Tibial nerve (tissue), 4 donors: ENCODE measurements around the gene ITGA11. TPM values are rescaled to one million over a fixed set of nuclear protein-coding genes. Genes with fewer than 3 reads are reported as not detected.

ENCODE experiments used
- DNase-seq, 2 donors: peaks; one replicate each; pipeline ENCODE4 v3.0.0-alpha.2; 2019; ENCODE audit warnings: low spot score in 2 of 2
- H3K27ac ChIP-seq, 4 donors: fragments of 200-600 bp; sonication (generic) in 3 of 4; one replicate each; pipeline ENCODE4 v1.5.1; 2017 to 2019; ENCODE audit warnings: mild to moderate bottlenecking in 1 of 4
- H3K27me3 ChIP-seq, 2 donors: fragments of 200-600 bp; sonication (generic) in 1 of 2; one replicate each; pipeline versions ENCODE4 v1.5.1 to v1.6.0; 2017 to 2019
- H3K36me3 ChIP-seq, 3 donors: fragments of 200-600 bp; sonication (generic); one replicate each; pipeline ENCODE4 v1.5.1; 2018 to 2019
- H3K4me1 ChIP-seq, 4 donors: fragments of 200-600 bp; sonication (generic) in 3 of 4; one replicate each; pipeline ENCODE4 v1.5.1; 2017 to 2019
- H3K4me3 ChIP-seq, 4 donors: fragments of 200-600 bp; sonication (generic) in 3 of 4; one replicate each; pipeline ENCODE4 v1.5.1; 2017 to 2019; ENCODE audit warnings: mild to moderate bottlenecking in 1 of 4, moderate library complexity in 1 of 4
- H3K9me3 ChIP-seq, 4 donors: fragments of 200-600 bp; sonication (generic) in 3 of 4; one replicate each; pipeline ENCODE4 v1.5.1; 2017 to 2019
- CTCF ChIP-seq, 5 experiments: fragments of 200-600 bp in 3 of 5; fragments of 450-650 bp in 2 of 5; sonication (generic) in 3 of 5; IDR thresholded peaks; one replicate each; pipeline ENCODE4 v1.5.1; 2016 to 2019; ENCODE audit warnings: antibody characterized with exemption in 5 of 5, mild to moderate bottlenecking in 3 of 5, moderate library complexity in 2 of 5
- EP300 ChIP-seq, 2 donors: sonication (generic); formaldehyde crosslinking; IDR thresholded peaks; one replicate each; pipeline ENCODE4 v1.6.1; 2017; ENCODE audit warnings: antibody characterized with exemption in 2 of 2, mild to moderate bottlenecking in 1 of 2
- POLR2A ChIP-seq, 2 donors: fragments of 450-650 bp; IDR thresholded peaks; one replicate each; pipeline ENCODE4 v1.6.1; 2017; ENCODE audit warnings: antibody characterized with exemption in 2 of 2, mild to moderate bottlenecking in 2 of 2, moderate library complexity in 2 of 2
- WGBS, 2 donors: methylation state at CpG; one replicate each; pipeline ENCODE4 v1.1.5; 2018; 5-methylcytosine and 5-hydroxymethylcytosine counted together
- total RNA-seq, 4 donors: library from RNA; depleted of rRNA; stranded (reverse); fragments of >200 nt; gene quantifications; one replicate each; pipeline ENCODE4 v1.1.0, GENCODE V29; 2016

Gene ITGA11
- total RNA-seq, 4 donors from 2014 or later, result 2.7 to 12.1 (median 6.9) TPM

- Histone ChIP-seq H3K4me1 (peaks cover 0 to 6% (median 0%) of the 10 kb centered on the region in 4 donors), H3K36me3 (no peaks in the 10 kb centered on the region), H3K9me3 (peaks cover 0 to 10% (median 0%) of the 10 kb centered on the region in 4 donors), H3K4me3 (no peak overlapping the region), H3K27ac (no peak overlapping the region), H3K27me3 (peaks cover 0 to 15% of the 10 kb centered on the region in 2 donors)
- DNase-seq, result no peak
- no peak for TF ChIP-seq POLR2A (IDR thresholded peaks at IDR 0.05)
- no peak for TF ChIP-seq EP300 (IDR thresholded peaks at IDR 0.05)
- no peak for TF ChIP-seq CTCF (IDR thresholded peaks at IDR 0.05)
- 85 to 89% methylated on average over 12 of the region's 12 CpGs for WGBS, 2 donors
Measured at GRCh38 chr15:68387381-68388143, 44.4 kb downstream of the ITGA11 start.

- peaks cover 0 to 6% (median 0%) of the 10 kb centered on the region in 4 donors for H3K4me1 ChIP-seq
- peaks cover 0 to 5% (median 0%) of the 10 kb centered on the region in 4 donors for H3K9me3 ChIP-seq
- no peak overlapping the region for H3K4me3 ChIP-seq
- H3K27ac ChIP-seq, result no peak overlapping the region
- peaks cover 0 to 15% of the 10 kb centered on the region in 2 donors for H3K27me3 ChIP-seq
- no peak for TF ChIP-seq EP300 (IDR thresholded peaks at IDR 0.05)
- TF ChIP-seq CTCF (IDR thresholded peaks at IDR 0.05), result no peak
- TF ChIP-seq POLR2A (IDR thresholded peaks at IDR 0.05), result no peak
- WGBS, 2 donors, result 83 to 85% methylated on average over 9 of the region's 9 CpGs
- no peak for DNase-seq
- no peaks in the 10 kb centered on the region for H3K36me3 ChIP-seq
Measured at GRCh38 chr15:68386587-68387288, 45.2 kb downstream of the ITGA11 start.

GRCh38 chr15:68385671-68386586 lies 46.0 kb downstream of the ITGA11 start:
- Histone ChIP-seq H3K9me3 (peaks cover 0 to 5% (median 0%) of the 10 kb centered on the region in 4 donors), H3K4me1 (peaks cover 0 to 6% (median 0%) of the 10 kb centered on the region in 4 donors), H3K36me3 (no peaks in the 10 kb centered on the region), H3K27me3 (peaks cover 0 to 15% of the 10 kb centered on the region in 2 donors), H3K27ac (no peak overlapping the region), H3K4me3 (no peak overlapping the region)
- no peak for DNase-seq
- WGBS, 2 donors, result 90 to 95% methylated on average over 8 of the region's 8 CpGs
- TF ChIP-seq EP300 (IDR thresholded peaks at IDR 0.05) (no peak), CTCF (IDR thresholded peaks at IDR 0.05) (no peak), POLR2A (IDR thresholded peaks at IDR 0.05) (no peak)

GRCh38 chr15:68385240-68385561 lies 46.8 kb downstream of the ITGA11 start:
- DNase-seq, result no peak
- Histone ChIP-seq H3K4me3 (no peak overlapping the region), H3K36me3 (no peaks in the 10 kb centered on the region), H3K27ac (peak overlapping the region in 2 of 4 donors; percentile 52 to 54), H3K4me1 (peaks cover 0 to 6% (median 0%) of the 10 kb centered on the region in 4 donors), H3K9me3 (peaks cover 0 to 5% (median 0%) of the 10 kb centered on the region in 4 donors), H3K27me3 (peaks cover 0 to 15% of the 10 kb centered on the region in 2 donors)
- 80 to 96% methylated on average over 3 of the region's 3 CpGs for WGBS, 2 donors
- TF ChIP-seq POLR2A (IDR thresholded peaks at IDR 0.05) (no peak), EP300 (IDR thresholded peaks at IDR 0.05) (no peak), CTCF (IDR thresholded peaks at IDR 0.05) (no peak)
